Esophagus mucosa (tissue), 1 donor: ENCODE measurements around the gene ALDH3A1. TPM values are rescaled to one million over a fixed set of nuclear protein-coding genes. Genes with fewer than 3 reads are reported as not detected.

Experiments
- ATAC-seq: fragments of 200-7000 bp; cut with Tn5 transposase; one replicate; pipeline ENCODE4 v1.9.1; 2020
- total RNA-seq: library from RNA; stranded (reverse); gene quantifications from one replicate; pipeline ENCODE4 v1.2.4, GENCODE V29; 2023
- donor health status: DM: yes; HTN: yes; CAD: no.

ALDH3A1 gene
- total RNA-seq, 1 donor from 2014 or later = 194 TPM

DNA sequence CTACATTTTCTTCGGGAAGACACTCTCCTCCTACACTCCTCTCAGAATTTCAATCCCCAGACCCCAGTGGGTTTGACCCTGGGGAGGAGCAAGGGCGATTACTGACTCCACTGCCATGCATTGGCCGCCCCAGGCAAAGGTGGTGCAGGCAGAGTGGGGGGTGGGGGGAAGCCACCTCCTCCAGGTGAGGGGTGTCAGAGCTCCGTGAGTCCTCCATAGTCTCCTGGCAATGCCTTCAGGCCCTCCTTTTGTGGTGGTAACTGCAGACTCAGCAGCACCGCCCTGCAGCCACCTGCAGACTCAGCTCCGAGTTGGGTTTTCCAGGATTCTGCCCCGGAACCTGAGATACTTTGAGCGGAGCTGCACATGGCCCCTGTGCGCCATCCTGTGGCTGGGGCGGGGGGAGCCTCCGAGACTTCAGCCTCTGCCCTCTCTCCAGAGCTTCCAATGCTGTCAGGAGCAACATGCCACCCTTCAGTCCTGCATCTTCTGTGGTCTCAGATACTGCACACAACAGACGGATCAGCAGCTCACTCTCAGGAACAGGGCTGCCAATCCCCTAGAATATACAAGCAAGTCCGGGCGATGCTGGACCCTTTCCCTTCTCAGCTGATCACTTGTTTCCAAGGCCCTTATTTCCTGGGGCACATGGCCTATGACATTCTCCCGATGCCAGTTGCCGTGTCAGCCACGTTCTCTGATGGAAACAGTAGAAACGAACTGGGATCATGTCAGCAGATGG, 29.3 kb downstream of the ALDH3A1 start:
- peak; percentile 65 for ATAC-seq

DNA sequence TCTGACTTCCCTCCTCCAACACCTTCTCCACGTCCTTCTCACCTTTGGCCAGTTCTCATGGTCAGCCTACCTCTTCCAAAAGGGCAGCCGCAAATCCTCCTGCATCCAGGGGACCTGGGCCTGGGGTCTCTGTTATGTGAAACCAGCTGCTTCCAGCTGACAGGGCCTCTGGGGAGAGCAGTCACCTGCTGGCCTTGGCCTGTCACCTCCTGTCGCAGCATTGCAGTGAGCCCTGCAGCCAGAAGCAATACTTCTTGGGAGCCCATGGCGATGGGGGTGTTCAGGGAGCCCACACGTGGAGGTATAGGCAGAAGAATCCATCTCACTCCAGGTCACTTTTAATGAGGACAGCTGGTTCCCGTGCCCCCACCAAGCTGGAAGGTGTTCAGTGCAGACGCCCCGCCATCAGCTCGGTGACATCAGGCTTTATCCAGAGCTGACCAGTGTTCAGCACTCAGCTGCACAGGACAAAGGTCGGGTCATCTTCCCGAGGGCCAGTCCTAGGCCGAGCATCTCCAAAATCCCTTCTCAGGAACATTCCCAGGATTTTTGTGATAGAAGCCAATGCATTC, 30.0 kb downstream of the ALDH3A1 start:
- ATAC-seq = no peak

DNA sequence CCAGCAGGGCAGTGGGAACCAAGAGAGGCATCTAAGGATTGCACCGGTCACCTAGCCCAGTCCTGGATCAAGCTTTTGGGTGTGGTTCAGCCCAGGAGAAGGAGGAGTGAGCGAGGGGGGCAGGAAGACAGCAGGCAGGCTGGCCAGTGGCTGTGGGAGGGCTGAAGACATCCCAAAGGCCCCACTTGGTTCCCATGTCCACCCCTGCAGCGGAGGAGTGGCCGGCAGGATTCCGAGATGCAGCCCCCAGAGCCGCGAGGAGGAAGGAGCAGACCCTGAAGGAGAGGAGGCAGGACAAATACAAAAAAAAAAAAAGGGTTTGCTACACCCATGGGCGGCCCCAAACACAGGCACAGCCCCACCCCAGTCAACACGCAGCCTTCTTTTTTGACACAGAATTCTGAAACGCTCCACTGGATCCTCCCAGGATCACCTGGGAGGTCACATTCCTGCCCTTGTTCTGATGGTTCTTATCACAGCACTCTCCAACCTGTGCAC, 30.6 kb downstream of the ALDH3A1 start:
- no peak for ATAC-seq

DNA sequence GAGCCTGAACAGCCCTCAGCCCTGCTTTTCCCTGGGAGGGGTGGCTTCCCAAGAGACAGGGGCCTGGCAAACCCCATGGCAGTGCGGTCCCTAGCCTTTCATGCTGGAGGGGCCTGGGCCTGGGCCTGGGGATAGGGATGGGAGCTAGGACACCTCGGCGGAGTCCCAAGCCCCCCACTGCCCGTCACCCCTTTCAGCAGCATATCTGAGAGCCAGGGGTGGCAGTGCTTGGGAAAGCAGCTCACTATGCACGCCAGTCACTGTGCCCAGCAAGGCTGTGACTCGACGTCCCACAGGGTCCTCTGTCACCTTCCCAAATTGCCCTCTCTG, 31.1 kb downstream of the ALDH3A1 start:
- no peak for ATAC-seq

DNA sequence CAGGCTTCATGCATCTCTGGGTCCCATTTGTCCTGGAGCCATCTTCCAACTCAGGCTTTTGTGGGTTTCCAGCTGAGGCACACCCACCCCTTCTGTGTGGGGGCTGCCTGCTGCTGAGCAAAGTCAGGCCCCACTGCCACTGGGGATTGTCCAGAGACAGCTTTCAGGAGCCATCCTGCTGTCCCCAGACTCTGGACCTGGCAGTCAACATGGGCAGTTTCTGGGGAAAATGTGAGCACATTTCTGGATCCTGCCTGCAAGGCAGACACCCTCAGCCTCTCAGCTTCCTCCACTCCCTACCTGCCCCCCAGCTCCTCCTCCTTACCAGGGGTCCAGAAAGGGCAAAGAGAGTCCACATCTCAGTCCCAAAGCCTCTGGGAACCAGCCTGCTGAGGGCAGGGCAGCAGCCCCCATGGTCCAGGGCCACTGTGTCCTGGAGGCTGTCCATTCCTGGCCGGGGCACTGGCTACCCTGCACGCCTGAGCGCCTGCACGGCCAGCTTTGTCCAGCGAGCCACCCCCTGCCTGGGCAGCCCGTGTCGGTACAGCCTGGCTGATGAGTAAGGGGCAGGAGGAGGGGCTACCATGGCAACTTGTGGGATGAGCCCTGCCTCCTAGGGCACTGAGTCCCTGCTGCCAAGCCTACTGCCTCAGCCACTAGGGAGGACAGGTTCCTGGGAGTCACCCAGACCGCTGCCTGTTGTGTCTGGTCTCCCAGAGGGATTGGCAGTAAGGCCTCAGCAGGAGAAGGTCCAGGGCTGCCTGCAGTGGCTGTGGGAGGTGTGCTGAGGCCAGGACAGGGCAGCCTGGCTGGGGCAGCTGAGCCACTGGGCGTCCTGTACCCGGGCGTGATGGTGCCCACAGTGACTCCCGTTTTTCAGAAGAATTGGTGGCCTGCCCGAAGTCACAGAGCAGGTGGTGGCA, 31.7 kb downstream of the ALDH3A1 start, which contains the start of gene SLC47A2:
Gene SLC47A2 (minus strand): TSS at position 477 of the 923 bp plus-strand sequence. CDS start 29 bp downstream, at position 448.
- ATAC-seq = peak; percentile 30

DNA sequence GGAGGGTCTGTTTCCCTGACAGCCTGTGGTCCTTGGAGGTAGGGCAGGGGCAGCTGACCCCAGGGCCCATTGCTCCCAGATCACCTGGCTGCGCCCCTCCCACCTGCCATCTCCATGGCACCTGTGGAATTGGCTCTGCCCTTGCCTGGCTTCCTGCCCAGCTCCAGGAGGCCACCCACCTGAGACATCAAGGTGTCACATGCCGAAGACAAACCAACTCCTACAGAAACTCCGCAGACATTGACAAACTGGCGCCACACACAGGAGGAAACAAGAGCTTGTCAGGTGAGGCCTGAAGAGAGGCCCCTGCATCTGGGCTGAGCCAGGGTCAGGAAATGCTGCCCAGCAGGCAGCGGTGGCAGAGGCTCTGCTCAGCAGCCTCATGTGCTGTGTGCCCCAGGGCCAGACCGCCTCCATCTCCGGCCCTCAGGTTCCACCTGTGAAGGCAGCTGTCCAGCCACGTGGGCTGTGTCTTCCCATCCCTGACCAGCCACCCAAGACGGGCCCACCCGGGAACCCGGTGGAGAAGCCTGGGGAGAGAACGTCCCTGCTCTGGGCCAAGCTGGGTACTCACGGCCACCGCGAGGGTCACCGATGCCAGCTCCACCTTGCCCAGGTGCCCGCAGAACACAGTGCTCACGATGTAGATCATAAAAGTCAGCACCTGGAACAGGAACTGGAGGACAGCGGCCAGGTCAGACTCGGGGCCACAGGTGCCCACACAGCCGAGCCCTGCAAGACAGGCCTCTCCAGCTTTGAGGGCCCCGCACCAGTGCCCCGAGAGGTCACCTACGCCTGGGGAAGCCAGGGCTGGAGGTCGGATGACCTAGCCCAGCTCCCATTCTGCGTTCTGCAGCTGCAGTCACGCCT, 33.3 kb downstream of the ALDH3A1 start:
- no peak for ATAC-seq

DNA sequence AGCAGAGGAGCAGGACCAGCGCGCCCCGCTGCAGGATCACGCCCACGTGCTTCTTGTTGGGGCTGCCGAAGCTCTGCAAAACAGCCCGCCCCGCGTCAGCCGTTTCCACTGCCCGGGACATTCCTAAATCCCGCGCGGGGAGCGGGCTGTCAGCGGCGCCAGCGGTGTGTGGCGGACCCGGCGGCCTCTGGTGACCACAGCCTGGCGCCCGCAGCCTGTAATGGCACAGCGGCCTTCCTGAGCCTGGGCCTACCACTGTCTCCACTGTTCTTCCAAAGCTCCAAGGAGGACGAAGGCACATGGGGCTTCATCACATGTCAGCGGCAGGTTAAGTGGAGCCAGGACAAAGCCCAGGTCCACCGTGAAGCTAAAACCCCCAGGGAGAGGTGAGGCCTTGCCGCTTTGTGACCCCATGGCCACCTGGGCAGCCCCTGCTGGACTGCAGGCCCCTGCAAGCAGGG, 34.2 kb downstream of the ALDH3A1 start:
- ATAC-seq = no peak

DNA sequence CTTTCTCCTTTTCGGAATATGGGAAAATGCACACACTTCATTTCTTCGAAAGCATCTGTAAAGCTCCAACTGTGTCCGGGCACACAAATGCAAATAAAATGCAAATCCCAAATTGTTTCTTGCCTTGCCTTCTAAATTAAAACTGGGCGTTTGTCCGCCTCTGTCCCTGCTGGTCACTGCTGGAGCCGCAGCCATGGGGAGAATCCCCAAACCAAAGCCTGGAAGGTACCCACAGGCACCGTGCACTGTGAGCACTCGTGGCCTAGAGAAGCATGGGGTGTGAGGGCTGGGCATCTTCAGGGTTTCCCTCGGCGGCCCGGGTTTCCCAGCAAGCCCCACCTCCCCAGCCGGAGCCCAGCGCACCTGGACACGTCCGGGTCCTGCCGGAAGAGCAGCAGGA, 34.6 kb downstream of the ALDH3A1 start:
- ATAC-seq = no peak

DNA sequence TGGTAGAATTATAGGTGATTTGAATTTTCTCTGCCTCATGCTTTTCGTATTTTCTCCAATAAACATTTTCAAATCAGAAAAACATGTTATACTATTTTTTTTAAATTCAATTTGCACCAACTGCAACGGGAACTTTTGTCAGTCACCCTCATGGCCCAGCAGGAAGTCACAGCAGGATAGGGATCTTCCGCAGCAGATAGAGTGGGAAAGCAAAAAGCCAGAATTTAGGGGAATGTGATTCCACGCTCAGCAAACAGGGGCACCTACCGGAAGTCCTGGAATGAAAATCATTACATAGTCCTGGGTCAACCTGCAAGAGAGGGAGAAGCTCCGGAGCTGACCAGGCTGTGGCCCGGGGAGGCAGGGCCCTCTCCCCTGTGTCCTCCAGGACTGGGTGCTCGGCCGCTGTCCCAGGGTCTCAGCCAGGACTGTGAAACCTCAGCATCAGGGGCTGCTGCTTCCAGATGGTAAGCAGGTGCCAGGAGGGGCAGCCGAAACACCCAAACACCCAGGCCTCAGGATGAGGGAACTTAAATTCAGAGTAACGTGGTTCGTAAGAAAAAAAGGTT, 35.6 kb downstream of the ALDH3A1 start:
- no peak for ATAC-seq

DNA sequence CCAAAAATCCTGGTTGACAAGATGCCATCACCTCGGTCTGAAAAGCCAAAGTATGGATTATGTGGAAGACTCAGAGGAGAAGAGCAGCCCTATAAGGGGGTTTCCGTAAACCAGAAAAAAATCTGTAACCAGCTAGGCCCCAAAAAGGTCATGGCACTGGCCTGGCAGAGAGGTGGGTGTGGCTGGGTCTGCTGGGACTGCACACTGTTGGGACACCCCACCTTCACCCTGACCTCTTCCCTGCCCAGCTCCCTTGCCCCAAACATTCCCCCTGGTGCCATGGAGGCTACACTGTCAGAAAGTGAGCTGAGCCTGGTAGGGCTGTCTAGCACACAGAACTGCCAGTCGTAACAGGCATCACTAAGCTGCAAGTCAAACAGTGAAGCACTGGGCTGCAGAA, 38.3 kb downstream of the ALDH3A1 start:
- ATAC-seq = no peak

DNA sequence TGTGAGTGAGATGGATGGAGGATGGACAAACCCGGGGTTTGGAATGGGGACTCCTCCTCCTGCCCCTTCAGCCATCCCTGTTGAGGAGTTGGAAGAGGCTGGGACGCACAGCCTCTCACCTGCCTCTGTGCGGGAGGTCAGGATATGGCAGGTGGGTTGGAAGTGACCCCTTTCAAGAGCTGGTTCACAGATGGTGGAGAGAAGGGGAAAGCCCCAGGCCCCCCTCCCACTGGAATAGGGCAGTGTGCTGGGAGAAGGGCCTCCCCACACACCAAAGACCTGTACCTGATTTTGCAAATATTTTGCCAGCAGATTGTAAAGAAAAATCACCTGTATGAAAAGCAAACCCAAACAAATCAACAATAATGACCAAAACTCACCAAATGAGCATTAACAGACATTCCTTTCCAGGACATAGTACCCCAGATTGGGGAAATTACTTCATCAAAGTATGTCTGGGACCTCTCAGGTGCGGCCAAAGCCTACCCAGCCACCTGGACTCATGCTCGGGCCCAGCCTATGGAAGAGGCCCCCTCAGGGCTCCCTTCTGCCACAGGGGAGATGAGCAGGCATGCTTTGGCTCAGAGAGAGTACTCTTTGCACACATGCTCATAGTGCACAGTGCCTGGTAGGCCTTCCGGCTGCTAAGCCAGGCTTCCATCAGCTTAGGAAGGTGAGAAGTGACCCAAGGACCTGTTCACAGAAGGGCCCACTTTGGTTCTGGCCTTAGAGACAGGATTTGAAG, 39.5 kb downstream of the ALDH3A1 start:
- no peak for ATAC-seq

DNA sequence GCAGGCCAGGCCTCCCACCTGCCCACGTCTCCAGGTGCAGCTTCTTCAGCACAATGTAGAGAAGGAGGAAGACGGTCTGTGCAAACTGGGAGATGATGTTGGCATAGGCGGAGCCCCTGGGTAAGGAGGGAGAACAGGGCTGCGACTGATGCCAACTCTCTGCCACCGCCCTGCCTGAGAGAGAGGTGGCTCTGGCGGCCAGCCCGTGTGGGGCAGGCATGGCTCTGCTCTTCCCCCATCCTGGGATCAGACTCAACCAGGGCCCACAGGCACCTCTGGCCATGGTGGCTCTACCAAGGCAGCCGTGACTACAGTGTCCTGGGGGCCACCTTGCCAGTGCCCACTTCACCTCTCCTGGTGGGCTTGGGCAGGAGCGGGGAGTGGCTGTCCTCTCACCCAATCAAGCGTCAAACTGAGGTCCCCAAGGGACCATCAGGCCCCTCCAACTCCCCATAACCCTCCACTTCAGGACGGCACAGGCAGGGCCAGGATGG, 40.3 kb downstream of the ALDH3A1 start:
- peak; percentile 71 for ATAC-seq

DNA sequence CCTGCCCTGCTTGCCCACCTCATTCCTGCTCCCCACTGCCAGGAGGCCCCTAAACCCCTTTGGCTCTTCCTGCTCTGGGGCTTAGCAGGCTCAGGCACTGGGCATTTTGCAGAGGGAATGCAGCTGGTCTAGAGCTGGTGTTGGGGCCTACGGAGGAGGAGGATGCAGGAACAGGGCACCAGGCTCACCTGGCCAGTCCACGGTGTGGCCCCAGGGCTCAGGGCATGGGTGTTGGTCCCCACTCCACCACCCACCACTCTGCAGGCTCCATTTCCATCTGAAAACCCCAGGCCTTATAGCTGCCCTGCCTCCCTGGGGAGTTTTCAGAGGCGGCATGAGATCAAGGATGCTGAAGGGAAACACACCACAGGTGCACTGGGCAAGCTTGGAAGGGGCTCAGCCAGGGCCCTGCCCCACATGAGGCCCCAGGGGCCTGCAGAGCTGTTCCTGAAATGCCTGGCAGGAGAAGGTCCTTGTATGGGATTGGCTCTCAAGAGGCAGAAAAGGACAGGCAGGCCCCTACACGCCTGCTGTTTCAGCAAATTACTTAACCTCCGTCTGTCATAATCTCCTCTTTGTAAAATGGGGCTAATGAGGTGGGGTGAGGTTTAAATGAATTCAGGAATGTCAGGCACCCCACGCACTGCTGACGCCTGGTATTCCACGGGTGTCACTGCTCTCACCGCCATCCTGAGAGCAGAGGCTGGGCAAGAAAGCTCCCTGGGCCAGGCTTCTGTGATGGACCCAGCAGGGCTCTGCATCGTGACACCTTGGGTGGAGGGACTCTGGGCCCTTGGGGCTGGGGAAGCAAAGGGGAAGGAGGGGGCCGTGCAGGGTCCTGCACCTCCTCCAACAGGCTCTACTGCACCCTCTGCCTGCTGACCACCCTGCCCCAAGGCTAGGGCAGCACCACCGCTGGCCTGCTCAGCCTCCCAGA, 41.0 kb downstream of the ALDH3A1 start:
- peak; percentile 92 for ATAC-seq

DNA sequence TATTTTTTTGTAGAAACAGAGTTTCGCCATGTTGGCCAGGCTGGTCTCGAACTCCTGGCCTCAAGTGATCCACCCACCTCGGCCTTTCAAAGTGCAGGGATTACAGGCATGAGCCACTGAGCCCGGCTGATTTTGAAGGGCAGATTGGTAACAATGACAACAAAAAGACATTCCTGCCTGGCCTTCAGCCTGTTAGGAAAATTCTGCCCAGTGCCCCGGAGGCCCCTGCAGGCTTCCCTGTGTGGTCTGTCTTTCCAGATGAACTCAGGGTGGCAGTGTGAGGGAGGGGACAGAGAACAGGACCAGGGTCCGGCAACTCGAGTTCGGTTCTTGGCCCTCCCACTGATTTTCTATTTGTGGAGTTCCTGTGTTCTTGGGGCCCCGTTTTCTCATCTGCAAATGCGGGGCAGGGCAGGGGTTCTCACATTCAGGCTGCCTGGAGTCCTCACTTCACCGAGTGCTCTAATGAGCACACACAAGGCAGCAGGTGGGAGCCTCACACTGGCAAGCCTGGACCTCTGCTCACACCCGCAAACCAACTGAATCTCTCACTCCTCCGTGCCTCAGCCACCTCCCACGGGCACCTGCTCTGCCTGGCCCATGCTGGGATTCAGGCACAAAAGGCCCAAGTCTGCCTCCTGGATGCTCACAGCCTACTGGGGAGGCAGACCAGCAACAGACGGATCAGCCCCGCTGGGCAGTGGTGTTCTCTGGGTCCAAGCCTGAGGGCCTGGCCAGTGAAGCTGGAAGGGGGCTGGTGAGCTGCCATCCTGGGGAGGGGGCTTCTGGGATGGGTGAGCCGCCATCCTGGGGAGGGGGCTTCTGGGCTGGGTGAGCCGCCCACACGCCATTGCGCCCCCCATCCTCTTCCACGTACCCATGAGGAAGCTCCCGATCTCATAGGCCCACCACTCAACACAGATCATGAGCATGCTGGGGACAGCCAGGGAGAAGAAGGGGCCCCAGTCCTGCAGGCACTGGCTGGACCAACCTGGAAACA, 42.0 kb downstream of the ALDH3A1 start:
- no peak for ATAC-seq

DNA sequence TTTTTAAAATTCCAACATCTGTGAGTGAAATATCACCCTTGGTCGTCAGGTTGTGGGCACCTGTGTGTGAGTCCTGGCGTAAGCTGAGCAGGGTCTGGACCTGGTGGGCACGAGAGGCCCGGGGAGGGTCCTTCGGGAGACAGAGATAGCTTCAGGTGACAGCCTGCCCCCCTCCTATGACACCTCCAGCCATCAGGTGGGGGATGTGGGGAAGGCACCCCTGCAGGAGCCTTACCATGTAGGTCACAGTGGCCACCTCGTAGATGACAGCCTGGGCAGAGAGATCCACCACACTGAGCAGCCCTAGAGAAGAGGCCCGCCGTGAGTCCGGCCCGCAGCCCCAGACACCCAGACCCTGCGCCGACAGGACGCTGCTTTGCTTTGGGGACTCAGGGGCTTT, 42.9 kb downstream of the ALDH3A1 start:
- no peak for ATAC-seq

DNA sequence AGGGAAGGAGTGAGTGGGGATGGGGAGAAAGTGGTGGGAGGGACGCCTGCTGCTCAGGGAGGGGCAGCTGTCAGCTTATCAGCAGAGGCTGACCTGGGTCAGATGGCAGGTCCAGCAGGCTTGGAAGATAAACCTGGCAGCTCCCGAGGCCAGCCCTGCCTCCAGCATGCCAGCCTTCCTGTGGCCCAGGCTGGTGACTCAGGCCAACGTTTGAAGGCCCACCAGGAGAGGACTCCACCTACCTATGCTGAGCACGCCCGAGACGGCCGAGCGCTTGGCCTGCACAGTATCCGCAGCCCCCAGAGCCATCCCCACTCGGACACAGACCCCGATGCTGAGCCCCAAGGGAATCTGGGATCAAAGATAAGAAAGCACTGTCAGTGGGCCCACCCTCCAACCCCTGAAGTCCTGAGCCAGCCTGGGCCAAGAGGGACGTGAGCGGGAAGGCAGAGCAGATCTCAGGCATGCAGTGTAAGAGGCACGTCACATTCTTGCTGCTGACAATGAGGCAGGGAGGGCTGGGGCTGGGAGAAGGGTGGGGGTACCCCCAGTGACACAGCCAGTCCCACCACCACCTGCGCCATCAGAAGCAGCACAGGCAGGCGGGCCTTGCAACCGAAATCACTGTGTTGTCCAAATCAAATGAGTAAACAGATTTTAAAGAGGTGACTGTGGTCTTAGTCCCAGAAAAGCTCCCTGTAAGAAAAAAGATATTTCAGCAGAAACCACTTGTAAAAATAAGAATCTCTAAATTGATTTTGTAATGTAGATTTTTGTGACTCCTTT, 44.1 kb downstream of the ALDH3A1 start:
- ATAC-seq = no peak

DNA sequence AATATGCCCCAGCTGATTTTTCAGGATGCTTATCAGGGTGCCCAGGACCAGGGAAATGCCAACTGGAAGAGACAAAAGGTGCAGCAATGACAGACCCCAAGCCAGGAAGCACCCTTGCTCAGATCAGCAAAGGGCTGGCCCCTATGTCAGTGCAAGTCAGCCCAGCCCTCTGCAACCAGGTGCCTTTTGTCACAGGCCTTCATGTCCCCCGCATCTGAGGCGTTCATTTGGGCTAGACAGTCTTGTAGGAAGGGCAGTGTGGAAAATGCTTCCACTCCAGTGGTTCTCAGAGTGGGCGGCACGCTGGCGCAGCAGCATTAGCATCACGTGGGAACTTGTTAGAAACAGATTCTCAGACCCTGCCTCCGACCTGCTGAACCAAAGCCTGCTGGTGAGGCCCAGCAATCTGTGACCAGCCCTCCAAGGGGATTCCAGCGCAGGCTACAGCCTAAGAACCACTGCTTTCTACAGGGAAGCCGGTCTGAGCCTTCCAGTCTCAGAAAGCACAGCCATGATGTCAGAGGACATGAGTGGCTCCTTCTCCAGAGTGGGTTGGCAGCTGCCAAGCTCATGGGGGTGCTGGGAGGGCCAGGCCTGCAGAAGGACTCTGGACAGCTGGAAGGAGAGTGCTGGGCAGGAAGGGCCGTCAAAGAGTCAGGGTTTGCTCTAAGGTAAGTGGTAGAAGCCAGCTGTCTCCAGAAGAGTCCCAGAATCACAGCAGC, 44.8 kb downstream of the ALDH3A1 start:
- no peak for ATAC-seq
